AG09309 (cell line): ENCODE results near the gene ECPAS.

Experiments used
- DNase-seq: peaks from one replicate; pipeline ENCODE4 v3.0.0-alpha.2; 2010; ENCODE audit warnings: low read depth
- H3K4me3 ChIP-seq: 2 replicates; pipeline ENCODE4 v1.5.1; 2011; ENCODE audit warnings: mild to moderate bottlenecking, low read depth, low read length, moderate library complexity; ENCODE audit not compliant: control insufficient read depth
- CTCF ChIP-seq: IDR thresholded peaks from 2 replicates; pipeline ENCODE4 v1.5.1; 2011; ENCODE audit warnings: mild to moderate bottlenecking, low read depth, low read length, inconsistent platforms; ENCODE audit not compliant: insufficient read depth, control insufficient read depth; ENCODE audit errors: missing control alignments

Gene ECPAS

DNA sequence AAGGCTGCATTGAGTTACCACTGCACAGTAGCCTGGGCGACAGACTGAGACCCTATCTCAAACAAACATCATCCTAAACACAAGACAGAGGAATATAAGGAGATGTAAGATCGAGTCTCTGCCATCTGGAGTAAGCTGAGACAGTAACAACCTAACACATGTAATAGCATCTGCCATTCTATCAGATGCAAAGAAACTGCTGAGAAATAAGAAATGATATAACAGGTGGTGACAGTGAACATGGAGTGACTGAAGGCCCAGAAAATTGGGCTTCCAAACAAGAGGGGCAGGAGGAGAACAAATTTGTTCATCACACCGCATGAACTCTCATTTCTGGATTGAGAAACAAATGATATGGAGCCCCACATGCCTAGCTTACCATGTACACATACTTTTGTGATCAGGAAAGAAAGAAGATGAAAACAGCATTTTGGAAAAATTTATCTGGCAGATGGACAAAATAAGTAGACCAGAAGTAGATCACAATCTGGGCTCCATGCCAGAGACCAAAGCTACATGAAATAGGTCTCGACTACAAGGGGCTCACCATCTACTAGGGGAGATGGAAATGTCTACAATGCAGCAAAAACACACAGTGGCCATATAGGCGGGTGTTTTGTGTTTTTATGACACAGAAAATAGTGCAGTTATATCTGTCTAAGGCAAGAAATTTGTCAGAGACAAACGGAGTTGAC lies 45.5 kb downstream of the ECPAS start:
- TF ChIP-seq CTCF = no peak
- no peak overlapping the region for H3K4me3 ChIP-seq
- no peak for DNase-seq

DNA sequence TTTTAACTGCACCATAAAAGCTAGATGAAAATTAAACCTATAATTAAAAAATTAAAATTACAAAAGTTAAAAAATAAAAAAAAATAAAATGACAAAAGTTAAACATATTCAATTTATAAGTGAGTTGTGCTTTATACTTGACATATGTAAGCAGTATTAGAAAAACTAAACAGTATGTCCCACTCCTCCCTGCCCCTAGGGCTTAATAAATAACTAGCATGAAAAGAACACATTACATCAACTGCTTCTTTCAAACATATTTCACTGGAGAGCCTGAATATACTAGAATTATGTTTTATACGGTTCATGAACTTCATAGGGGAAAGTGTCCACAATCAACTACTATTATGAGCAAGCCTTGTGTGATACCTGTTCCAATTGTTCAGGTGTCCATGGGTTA lies 47.6 kb downstream of the ECPAS start:
- H3K4me3 ChIP-seq = no peak overlapping the region
- no peak for TF ChIP-seq CTCF
- DNase-seq = no peak

DNA sequence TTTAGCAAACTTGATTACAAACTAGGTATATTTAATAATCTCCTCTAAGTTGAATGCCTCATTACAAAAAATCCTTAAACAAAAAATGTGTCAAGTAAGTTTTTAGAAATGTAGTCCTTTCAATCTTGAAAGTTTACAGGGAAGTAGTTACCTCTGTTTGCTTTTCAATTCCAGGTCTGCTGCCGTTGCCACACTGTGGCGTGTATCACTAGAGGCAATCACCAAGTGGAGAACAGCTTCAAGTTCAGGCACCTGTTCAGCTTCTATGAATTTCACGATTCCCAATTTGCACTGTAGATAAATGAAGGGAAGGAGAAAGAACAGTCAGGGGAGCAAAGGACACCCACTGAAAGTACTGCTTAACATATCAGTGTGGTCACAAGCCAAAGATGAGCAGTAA lies 51.1 kb downstream of the ECPAS start:
- no peak for DNase-seq
- TF ChIP-seq CTCF = no peak
- no peak overlapping the region for H3K4me3 ChIP-seq

DNA sequence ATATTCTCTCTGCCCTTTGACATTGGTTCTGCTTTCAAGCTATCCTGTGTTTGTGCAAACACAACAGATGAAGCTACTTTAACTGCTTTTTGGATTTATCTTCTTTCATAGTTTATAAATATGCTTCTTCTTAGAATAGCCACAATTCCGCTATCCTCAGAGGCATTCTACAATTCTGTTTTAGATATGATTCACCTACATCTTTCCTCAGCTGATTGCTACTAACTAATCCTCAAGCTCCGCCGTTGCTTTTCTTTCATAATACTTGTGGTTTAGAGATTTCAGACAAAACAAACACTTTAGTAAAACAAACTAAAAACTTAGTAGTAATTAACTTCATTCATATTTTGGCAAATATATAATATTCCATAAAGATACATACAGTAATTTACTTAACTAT lies 52.5 kb downstream of the ECPAS start:
- no peak for TF ChIP-seq CTCF
- H3K4me3 ChIP-seq = no peak overlapping the region
- no peak for DNase-seq

- DNase-seq = no peak
- H3K4me3 ChIP-seq = no peak overlapping the region
- TF ChIP-seq CTCF = no peak
These were observed 55.0 kb downstream of the ECPAS start for GRCh38 chr9:111429175-111429574.

GRCh38 chr9:111427186-111427585 lies 57.0 kb downstream of the ECPAS start:
- H3K4me3 ChIP-seq = no peak overlapping the region
- TF ChIP-seq CTCF = no peak
- no peak for DNase-seq
